ENCODE data around the gene NUDT21.

NUDT21 gene

DNA sequence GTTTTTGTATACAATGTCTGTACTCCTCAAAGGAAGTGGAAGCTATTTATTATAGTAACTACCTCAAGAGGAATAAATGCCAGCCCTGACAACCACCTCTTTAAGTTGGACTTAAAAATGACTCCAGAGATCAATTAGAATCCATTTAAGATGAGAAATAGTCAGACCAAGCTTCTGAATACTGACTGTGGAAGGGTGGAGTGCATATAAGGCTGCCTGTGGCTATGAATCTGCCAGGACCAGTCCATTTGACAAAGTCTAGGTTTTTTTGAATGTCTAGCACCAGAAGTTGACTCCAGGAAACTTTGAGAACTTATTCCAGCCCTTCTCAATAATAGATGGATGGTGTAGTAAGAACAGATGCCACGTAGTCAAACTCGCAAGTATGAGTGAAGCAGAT, 15.2 kb upstream of the NUDT21 start:
- H3K4me3 ChIP-seq (ENCODE audit: low read depth, low read length): no peak overlapping the region
- H3K9ac ChIP-seq: no peak overlapping the region
- TF ChIP-seq, protein P1, sequence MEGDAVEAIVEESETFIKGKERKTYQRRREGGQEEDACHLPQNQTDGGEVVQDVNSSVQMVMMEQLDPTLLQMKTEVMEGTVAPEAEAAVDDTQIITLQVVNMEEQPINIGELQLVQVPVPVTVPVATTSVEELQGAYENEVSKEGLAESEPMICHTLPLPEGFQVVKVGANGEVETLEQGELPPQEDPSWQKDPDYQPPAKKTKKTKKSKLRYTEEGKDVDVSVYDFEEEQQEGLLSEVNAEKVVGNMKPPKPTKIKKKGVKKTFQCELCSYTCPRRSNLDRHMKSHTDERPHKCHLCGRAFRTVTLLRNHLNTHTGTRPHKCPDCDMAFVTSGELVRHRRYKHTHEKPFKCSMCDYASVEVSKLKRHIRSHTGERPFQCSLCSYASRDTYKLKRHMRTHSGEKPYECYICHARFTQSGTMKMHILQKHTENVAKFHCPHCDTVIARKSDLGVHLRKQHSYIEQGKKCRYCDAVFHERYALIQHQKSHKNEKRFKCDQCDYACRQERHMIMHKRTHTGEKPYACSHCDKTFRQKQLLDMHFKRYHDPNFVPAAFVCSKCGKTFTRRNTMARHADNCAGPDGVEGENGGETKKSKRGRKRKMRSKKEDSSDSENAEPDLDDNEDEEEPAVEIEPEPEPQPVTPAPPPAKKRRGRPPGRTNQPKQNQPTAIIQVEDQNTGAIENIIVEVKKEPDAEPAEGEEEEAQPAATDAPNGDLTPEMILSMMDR (IDR thresholded peaks at IDR 0.05): no peak
- H2AFZ ChIP-seq: no peak overlapping the region
- no peaks in the 10 kb centered on the region for H3K9me3 ChIP-seq (ENCODE audit: control insufficient read depth, low read length)
- H3K27ac ChIP-seq: no peak overlapping the region
- peaks cover 3% of the 10 kb centered on the region for H3K4me1 ChIP-seq
- H3K4me2 ChIP-seq (ENCODE audit: low read length): no peak overlapping the region
- H3K36me3 ChIP-seq (ENCODE audit: control insufficient read depth, insufficient read depth, low read length): no peaks in the 10 kb centered on the region
- H3K79me2 ChIP-seq: no peaks in the 10 kb centered on the region
- no peaks in the 10 kb centered on the region for H3K27me3 ChIP-seq (ENCODE audit: control insufficient read depth, insufficient read depth, low read length)

DNA sequence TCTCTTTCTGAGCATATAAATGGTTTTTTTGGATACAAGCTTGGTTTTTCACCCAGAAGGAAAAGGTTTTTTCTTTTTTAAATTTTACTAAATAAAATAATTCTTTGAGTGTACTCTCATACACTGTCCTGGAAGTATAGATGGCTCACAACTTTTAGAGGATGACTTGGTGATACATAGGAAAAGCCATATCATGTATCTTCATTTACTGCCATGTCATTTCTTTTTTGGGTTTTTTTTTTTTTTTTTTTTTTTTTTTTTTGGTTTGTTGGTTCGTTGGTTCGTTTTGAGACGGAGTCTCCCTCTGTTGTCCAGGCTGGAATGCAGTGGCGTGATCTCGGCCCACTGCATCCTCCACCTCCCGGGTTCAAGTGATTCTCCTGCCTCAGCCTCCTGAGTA, 12.0 kb upstream of the NUDT21 start:
- H3K9ac ChIP-seq: no peak overlapping the region
- no peak overlapping the region for H3K4me3 ChIP-seq (ENCODE audit: low read depth, low read length)
- H3K36me3 ChIP-seq (ENCODE audit: control insufficient read depth, insufficient read depth, low read length): no peaks in the 10 kb centered on the region
- TF ChIP-seq, protein P1 (IDR thresholded peaks at IDR 0.05): no peak
- H3K4me1 ChIP-seq: peaks cover 3% of the 10 kb centered on the region
- H3K79me2 ChIP-seq: peaks cover 2% of the 10 kb centered on the region
- no peaks in the 10 kb centered on the region for H3K27me3 ChIP-seq (ENCODE audit: control insufficient read depth, insufficient read depth, low read length)
- no peaks in the 10 kb centered on the region for H3K9me3 ChIP-seq (ENCODE audit: control insufficient read depth, low read length)
- H3K27ac ChIP-seq: no peak overlapping the region
- H2AFZ ChIP-seq: no peak overlapping the region
- H3K4me2 ChIP-seq (ENCODE audit: low read length): no peak overlapping the region

DNA sequence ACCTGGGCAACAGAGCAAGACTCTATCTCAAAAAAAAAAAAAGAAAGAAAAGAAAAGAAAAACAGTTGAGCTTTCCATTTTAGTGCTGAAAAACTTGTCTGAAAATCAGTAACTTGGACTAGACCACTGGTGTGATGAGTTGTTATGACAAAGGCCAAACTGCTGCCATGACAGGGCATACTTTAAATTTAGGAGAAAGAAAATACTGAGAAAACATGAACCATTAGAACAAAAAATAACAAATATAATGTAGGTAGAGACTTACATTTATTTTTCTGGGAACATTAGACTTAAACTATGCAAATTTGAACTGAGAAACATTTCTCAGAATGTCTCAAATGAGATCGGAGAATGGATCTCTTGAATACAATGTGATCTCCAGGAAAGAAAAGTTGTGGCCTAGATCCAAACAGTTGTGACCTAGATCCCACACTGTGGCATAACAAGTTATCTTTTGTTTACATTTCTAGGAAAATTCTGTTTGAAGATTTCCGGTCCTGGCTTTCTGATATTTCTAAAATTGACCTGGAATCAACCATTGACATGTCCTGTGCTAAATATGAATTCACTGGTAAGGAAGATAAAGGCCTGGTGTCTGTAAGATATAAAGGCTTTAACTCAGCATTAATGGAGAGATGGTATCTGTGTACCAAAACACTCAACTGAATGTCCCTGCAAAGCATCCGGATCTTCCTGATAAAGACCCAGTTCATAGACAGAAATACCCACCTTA, 11.1 kb upstream of the NUDT21 start:
- Histone ChIP-seq H3K79me2 (peaks cover 4% of the 10 kb centered on the region), H3K9ac (no peak overlapping the region), H3K4me3 (ENCODE audit: low read depth, low read length) (no peak overlapping the region), H3K9me3 (ENCODE audit: control insufficient read depth, low read length) (no peaks in the 10 kb centered on the region), H3K27ac (no peak overlapping the region), H3K36me3 (ENCODE audit: control insufficient read depth, insufficient read depth, low read length) (no peaks in the 10 kb centered on the region), H3K27me3 (ENCODE audit: control insufficient read depth, insufficient read depth, low read length) (no peaks in the 10 kb centered on the region), H3K4me1 (peaks cover 3% of the 10 kb centered on the region), H2AFZ (no peak overlapping the region), H3K4me2 (ENCODE audit: low read length) (no peak overlapping the region)
- TF ChIP-seq, protein P1 (IDR thresholded peaks at IDR 0.05): no peak

- TF ChIP-seq, protein P1 (IDR thresholded peaks at IDR 0.05): no peak
- no peaks in the 10 kb centered on the region for H3K9me3 ChIP-seq (ENCODE audit: control insufficient read depth, low read length)
- H3K4me3 ChIP-seq (ENCODE audit: low read depth, low read length): no peak overlapping the region
- no peak overlapping the region for H2AFZ ChIP-seq
- H3K4me1 ChIP-seq: peaks cover 3% of the 10 kb centered on the region
- H3K36me3 ChIP-seq (ENCODE audit: control insufficient read depth, insufficient read depth, low read length): no peaks in the 10 kb centered on the region
- H3K27ac ChIP-seq: no peak overlapping the region
- H3K4me2 ChIP-seq (ENCODE audit: low read length): no peak overlapping the region
- no peaks in the 10 kb centered on the region for H3K27me3 ChIP-seq (ENCODE audit: control insufficient read depth, insufficient read depth, low read length)
- H3K9ac ChIP-seq: no peak overlapping the region
- peaks cover 4% of the 10 kb centered on the region for H3K79me2 ChIP-seq
Measured at GRCh38 chr16:56460101-56460500, 9.0 kb upstream of the NUDT21 start.

GRCh38 chr16:56457927-56458470, 6.9 kb upstream of the NUDT21 start:
- TF ChIP-seq, protein P1 (IDR thresholded peaks at IDR 0.05): no peak
- Histone ChIP-seq H3K79me2 (peaks cover 7% of the 10 kb centered on the region), H3K9ac (no peak overlapping the region), H3K27me3 (ENCODE audit: control insufficient read depth, insufficient read depth, low read length) (no peaks in the 10 kb centered on the region), H3K4me1 (peaks cover 3% of the 10 kb centered on the region), H3K4me3 (ENCODE audit: low read depth, low read length) (no peak overlapping the region), H3K36me3 (ENCODE audit: control insufficient read depth, insufficient read depth, low read length) (no peaks in the 10 kb centered on the region), H2AFZ (no peak overlapping the region), H3K4me2 (ENCODE audit: low read length) (no peak overlapping the region), H3K9me3 (ENCODE audit: control insufficient read depth, low read length) (no peaks in the 10 kb centered on the region), H3K27ac (no peak overlapping the region)
